GM12892 (cell line): ENCODE measurements around the gene CLDN14.

ENCODE experiments used
- POLR2A ChIP-seq: IDR thresholded peaks from 2 replicates; pipeline ENCODE4 v1.6.1; 2011; ENCODE audit warnings: low read depth, low read length, control low read depth
- POLR2AphosphoS5 ChIP-seq: IDR thresholded peaks from 2 replicates; pipeline ENCODE4 v1.6.1; 2011; ENCODE audit warnings: low read depth, low read length, control low read depth
- TAF1 ChIP-seq: IDR thresholded peaks from 2 replicates; pipeline ENCODE4 v1.6.1; 2011; ENCODE audit warnings: low read depth, mild to moderate bottlenecking, control low read depth, low read length, borderline replicate concordance

- no peak for TF ChIP-seq POLR2A
- TF ChIP-seq POLR2AphosphoS5, result no peak
- TF ChIP-seq TAF1, result no peak
Observed at GRCh38 chr21:36474591-36474990, 5.3 kb downstream of the CLDN14 start.
